ENCODE data around the gene DIRAS3.
"Not testable (repeated sequence)": the region's sequence is repeated elsewhere in the genome, so short reads cannot be mapped to it uniquely, and the experiment has no call there.

Gene DIRAS3

DNA sequence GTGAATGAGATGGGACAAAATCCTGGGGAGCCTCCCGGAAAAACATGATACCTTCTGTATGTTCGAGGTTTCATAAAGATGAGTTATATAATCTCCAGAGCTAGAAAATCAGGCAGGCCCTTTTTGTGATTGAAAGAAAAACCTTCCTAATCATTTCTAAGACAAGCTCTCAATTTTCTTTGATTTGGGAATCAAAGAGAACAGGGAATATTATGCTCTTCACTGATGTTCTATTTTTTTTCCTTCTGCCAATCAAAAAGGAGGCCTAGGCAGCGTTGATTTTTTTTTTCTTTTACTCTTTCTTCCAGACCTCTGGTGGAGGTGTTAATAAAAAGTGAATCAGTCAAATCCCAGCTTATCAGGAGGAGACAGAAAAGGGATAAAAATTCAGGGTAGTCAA lies 34.5 kb downstream of the DIRAS3 start:
- no peaks in the 10 kb centered on the region for H3K9me3 ChIP-seq (ENCODE audit: control insufficient read depth, low read depth, low read length)
- no peak overlapping the region for H3K27ac ChIP-seq (ENCODE audit: low read length)
- H3K4me1 ChIP-seq (ENCODE audit: control insufficient read depth, low read depth, low read length): no peaks in the 10 kb centered on the region
- H3K4me3 ChIP-seq (ENCODE audit: low read length): no peak overlapping the region
- H3K27me3 ChIP-seq (ENCODE audit: control insufficient read depth, insufficient read depth, low read length): no peaks in the 10 kb centered on the region
- no peak overlapping the region for H3K9ac ChIP-seq (ENCODE audit: low read length)
- no peaks in the 10 kb centered on the region for H3K36me3 ChIP-seq (ENCODE audit: control insufficient read depth, low read depth, low read length)

- H3K9ac ChIP-seq (ENCODE audit: low read length): no peak overlapping the region
- no peaks in the 10 kb centered on the region for H3K27me3 ChIP-seq (ENCODE audit: control insufficient read depth, insufficient read depth, low read length)
- no peaks in the 10 kb centered on the region for H3K4me1 ChIP-seq (ENCODE audit: control insufficient read depth, low read depth, low read length)
- no peaks in the 10 kb centered on the region for H3K9me3 ChIP-seq (ENCODE audit: control insufficient read depth, low read depth, low read length)
- no peaks in the 10 kb centered on the region for H3K36me3 ChIP-seq (ENCODE audit: control insufficient read depth, low read depth, low read length)
- no peak overlapping the region for H3K27ac ChIP-seq (ENCODE audit: low read length)
- no peak overlapping the region for H3K4me3 ChIP-seq (ENCODE audit: low read length)
Observed at GRCh38 chr1:68015369-68015768, 35.1 kb downstream of the DIRAS3 start.

DNA sequence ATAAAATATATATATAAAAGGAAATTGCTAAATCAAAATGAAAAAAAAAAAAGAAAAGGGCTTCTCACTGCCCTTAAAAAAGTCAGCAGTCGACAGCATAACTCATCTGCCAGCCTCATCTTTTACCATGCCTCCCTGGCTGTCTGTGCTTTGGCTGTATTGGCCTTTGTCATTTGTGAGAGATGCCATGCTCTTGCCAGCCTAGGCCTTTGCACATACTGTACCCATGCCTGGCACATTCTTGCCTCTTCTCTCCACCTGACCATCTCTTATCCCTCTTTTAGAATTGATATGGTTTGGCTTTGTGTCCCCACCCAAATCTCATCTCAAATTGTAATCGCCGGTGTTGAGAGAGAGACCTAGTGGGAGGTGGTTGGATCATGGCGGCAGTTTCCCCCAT lies 37.1 kb downstream of the DIRAS3 start:
- H3K4me1 ChIP-seq (ENCODE audit: control insufficient read depth, low read depth, low read length): no peaks in the 10 kb centered on the region
- H3K36me3 ChIP-seq (ENCODE audit: control insufficient read depth, low read depth, low read length): no peaks in the 10 kb centered on the region
- no peak overlapping the region for H3K9ac ChIP-seq (ENCODE audit: low read length)
- no peaks in the 10 kb centered on the region for H3K9me3 ChIP-seq (ENCODE audit: control insufficient read depth, low read depth, low read length)
- no peak overlapping the region for H3K27ac ChIP-seq (ENCODE audit: low read length)
- no peak overlapping the region for H3K4me3 ChIP-seq (ENCODE audit: low read length)
- no peaks in the 10 kb centered on the region for H3K27me3 ChIP-seq (ENCODE audit: control insufficient read depth, insufficient read depth, low read length)

DNA sequence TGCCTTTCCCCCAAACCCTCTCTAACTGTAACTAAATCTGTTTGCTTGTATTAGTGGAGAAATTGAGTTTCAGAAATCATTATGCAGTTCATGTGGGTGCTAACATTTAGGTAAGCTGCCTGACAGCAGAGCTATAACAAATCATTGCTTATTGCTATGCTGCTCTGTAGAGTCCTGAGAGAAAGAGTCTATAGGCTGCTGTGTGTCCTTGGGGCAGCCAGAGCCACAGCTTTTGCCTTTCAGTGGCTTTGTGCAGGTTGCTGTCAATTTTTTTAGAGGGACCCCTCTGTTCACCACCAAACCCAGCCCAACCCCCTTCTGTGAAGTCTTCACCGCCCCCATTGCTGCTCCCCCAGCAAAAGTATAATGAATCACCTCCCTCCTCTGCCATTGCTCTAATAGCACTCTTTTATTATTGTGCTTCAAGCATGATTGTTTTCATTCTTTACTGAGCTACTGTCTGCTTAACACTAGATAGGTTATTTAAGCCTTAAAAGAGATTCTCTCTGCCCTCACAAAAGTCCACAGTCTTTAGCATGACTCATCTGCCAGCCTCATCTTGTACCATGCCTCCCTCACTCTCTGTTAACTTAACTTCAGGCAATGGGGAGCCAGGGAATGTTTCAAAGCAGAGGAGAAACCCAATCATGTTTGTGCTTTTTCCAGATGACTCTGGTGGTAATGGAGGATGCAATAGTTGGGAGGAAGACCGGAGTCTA lies 38.6 kb downstream of the DIRAS3 start:
- H3K4me1 ChIP-seq (ENCODE audit: control insufficient read depth, low read depth, low read length): no peaks in the 10 kb centered on the region
- no peak overlapping the region for H3K27ac ChIP-seq (ENCODE audit: low read length)
- no peak overlapping the region for H3K4me3 ChIP-seq (ENCODE audit: low read length)
- no peaks in the 10 kb centered on the region for H3K27me3 ChIP-seq (ENCODE audit: control insufficient read depth, insufficient read depth, low read length)
- H3K9me3 ChIP-seq (ENCODE audit: control insufficient read depth, low read depth, low read length): no peaks in the 10 kb centered on the region
- H3K9ac ChIP-seq (ENCODE audit: low read length): no peak overlapping the region
- no peaks in the 10 kb centered on the region for H3K36me3 ChIP-seq (ENCODE audit: control insufficient read depth, low read depth, low read length)

GRCh38 chr1:68010543-68010942 lies 39.9 kb downstream of the DIRAS3 start:
- H3K36me3 ChIP-seq (ENCODE audit: control insufficient read depth, low read depth, low read length): no peaks in the 10 kb centered on the region
- no peak overlapping the region for H3K9ac ChIP-seq (ENCODE audit: low read length)
- no peak overlapping the region for H3K27ac ChIP-seq (ENCODE audit: low read length)
- H3K27me3 ChIP-seq (ENCODE audit: control insufficient read depth, insufficient read depth, low read length): no peaks in the 10 kb centered on the region
- no peaks in the 10 kb centered on the region for H3K4me1 ChIP-seq (ENCODE audit: control insufficient read depth, low read depth, low read length)
- no peaks in the 10 kb centered on the region for H3K9me3 ChIP-seq (ENCODE audit: control insufficient read depth, low read depth, low read length)
- H3K4me3 ChIP-seq (ENCODE audit: low read length): no peak overlapping the region

DNA sequence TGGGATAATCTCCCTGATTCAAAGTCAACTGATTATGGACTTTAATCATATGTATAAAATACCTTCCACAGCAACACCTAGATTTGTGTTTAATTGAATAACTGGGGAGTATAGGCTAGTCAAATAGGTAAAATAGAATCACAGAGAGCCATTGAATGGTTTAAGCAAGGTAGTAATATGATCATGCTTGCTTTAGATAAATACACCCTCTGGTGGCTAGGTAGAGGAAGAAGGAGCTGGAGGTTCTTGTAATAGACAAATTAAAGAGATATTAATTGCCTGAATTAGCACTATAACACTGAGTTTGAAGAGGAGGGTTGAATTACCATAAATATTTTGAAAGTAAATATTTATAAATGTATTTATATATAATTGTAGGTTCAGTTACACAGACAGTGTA lies 40.3 kb downstream of the DIRAS3 start:
- H3K27me3 ChIP-seq (ENCODE audit: control insufficient read depth, insufficient read depth, low read length): no peaks in the 10 kb centered on the region
- no peaks in the 10 kb centered on the region for H3K9me3 ChIP-seq (ENCODE audit: control insufficient read depth, low read depth, low read length)
- H3K9ac ChIP-seq (ENCODE audit: low read length): no peak overlapping the region
- H3K27ac ChIP-seq (ENCODE audit: low read length): no peak overlapping the region
- no peaks in the 10 kb centered on the region for H3K4me1 ChIP-seq (ENCODE audit: control insufficient read depth, low read depth, low read length)
- no peaks in the 10 kb centered on the region for H3K36me3 ChIP-seq (ENCODE audit: control insufficient read depth, low read depth, low read length)
- no peak overlapping the region for H3K4me3 ChIP-seq (ENCODE audit: low read length)

GRCh38 chr1:68003626-68004025 lies 46.8 kb downstream of the DIRAS3 start:
- H3K9ac ChIP-seq (ENCODE audit: low read length); H3K27ac ChIP-seq (ENCODE audit: low read length); H3K27me3 ChIP-seq (ENCODE audit: control insufficient read depth, insufficient read depth, low read length); H3K36me3 ChIP-seq (ENCODE audit: control insufficient read depth, low read depth, low read length); H3K9me3 ChIP-seq (ENCODE audit: control insufficient read depth, low read depth, low read length); H3K4me3 ChIP-seq (ENCODE audit: low read length); H3K4me1 ChIP-seq (ENCODE audit: control insufficient read depth, low read depth, low read length): not testable (repeated sequence)

GRCh38 chr1:68000191-68000590 lies 50.2 kb downstream of the DIRAS3 start:
- Histone ChIP-seq H3K27ac (ENCODE audit: low read length) (no peak overlapping the region), H3K4me1 (ENCODE audit: control insufficient read depth, low read depth, low read length) (no peaks in the 10 kb centered on the region), H3K4me3 (ENCODE audit: low read length) (no peak overlapping the region), H3K27me3 (ENCODE audit: control insufficient read depth, insufficient read depth, low read length) (no peaks in the 10 kb centered on the region), H3K9me3 (ENCODE audit: control insufficient read depth, low read depth, low read length) (no peaks in the 10 kb centered on the region), H3K36me3 (ENCODE audit: control insufficient read depth, low read depth, low read length) (no peaks in the 10 kb centered on the region), H3K9ac (ENCODE audit: low read length) (no peak overlapping the region)

DNA sequence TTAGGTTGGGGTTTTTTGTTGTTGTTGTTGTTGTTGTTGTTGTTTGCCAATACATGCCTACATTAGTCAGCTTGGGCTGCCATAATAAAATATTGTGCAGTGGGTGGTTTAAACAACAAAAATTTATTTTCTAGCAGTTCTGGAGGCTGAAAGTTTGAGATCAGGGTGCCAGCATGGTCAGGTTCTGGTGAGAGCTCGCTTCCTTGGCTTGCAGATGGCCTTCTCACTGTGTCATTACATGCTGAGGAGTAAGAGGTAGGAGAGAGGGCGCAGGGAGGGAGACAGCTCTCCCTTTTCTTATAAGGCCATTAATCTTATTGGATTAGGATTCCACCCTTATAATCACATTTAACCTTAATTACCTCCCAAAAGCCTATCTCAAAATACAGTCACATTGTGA lies 52.7 kb downstream of the DIRAS3 start:
- H3K27ac ChIP-seq (ENCODE audit: low read length): no peak overlapping the region
- no peaks in the 10 kb centered on the region for H3K4me1 ChIP-seq (ENCODE audit: control insufficient read depth, low read depth, low read length)

More for the DNA sequence above, 52.7 kb downstream of the DIRAS3 start:
- Histone ChIP-seq H3K9ac (ENCODE audit: low read length) (no peak overlapping the region), H3K9me3 (ENCODE audit: control insufficient read depth, low read depth, low read length) (peaks cover 10% of the 10 kb centered on the region), H3K27me3 (ENCODE audit: control insufficient read depth, insufficient read depth, low read length) (no peaks in the 10 kb centered on the region), H3K36me3 (ENCODE audit: control insufficient read depth, low read depth, low read length) (no peaks in the 10 kb centered on the region), H3K4me3 (ENCODE audit: low read length) (no peak overlapping the region)

Measured in iPS-18a (cell line).